Measurements from ENCODE around the gene SSUH2.
"Not testable (repeated sequence)": the region's sequence is repeated elsewhere in the genome, so short reads cannot be mapped to it uniquely, and the experiment has no call there.

The SSUH2 gene

GRCh38 chr3:8658306-8659212 is 14.0 kb upstream of the SSUH2 start:
- DNase-seq = peak; percentile 65

GRCh38 chr3:8657804-8658305 is 13.3 kb upstream of the SSUH2 start:
- DNase-seq = peak; percentile 24

GRCh38 chr3:8656240-8656639 is 11.6 kb upstream of the SSUH2 start:
- DNase-seq = no peak

- DNase-seq = no peak
Observed at GRCh38 chr3:8655387-8655835, 10.8 kb upstream of the SSUH2 start.

GRCh38 chr3:8654572-8655329 is 10.2 kb upstream of the SSUH2 start:
- DNase-seq = not testable (repeated sequence)

- peak; percentile 1 for DNase-seq
Observed at GRCh38 chr3:8653800-8654408, 9.3 kb upstream of the SSUH2 start.

GRCh38 chr3:8652324-8652987 is 7.9 kb upstream of the SSUH2 start:
- no peak for DNase-seq

GRCh38 chr3:8651418-8652323 is 7.1 kb upstream of the SSUH2 start:
- DNase-seq = peak; percentile 35

GRCh38 chr3:8650583-8651416 is 6.2 kb upstream of the SSUH2 start:
- DNase-seq = no peak

GRCh38 chr3:8649757-8650156 is 5.2 kb upstream of the SSUH2 start:
- DNase-seq = no peak

- DNase-seq = no peak
Observed at GRCh38 chr3:8648909-8649741, 4.5 kb upstream of the SSUH2 start.

- DNase-seq = no peak
Observed at GRCh38 chr3:8647137-8647985, 2.8 kb upstream of the SSUH2 start.

- DNase-seq = no peak
Observed at GRCh38 chr3:8646313-8646938, 1.8 kb upstream of the SSUH2 start.

GRCh38 chr3:8645712-8646111 is 1.1 kb upstream of the SSUH2 start:
- no peak for DNase-seq

GRCh38 chr3:8643693-8644365 is 769 bp downstream of the SSUH2 start:
- DNase-seq = no peak

GRCh38 chr3:8642001-8642400 is 2.6 kb downstream of the SSUH2 start:
- no peak for DNase-seq

GRCh38 chr3:8641472-8641871 is 3.1 kb downstream of the SSUH2 start:
- DNase-seq = no peak

GRCh38 chr3:8640223-8640622 is 4.4 kb downstream of the SSUH2 start:
- no peak for DNase-seq

Data from DMS53 (cell line).